ENCODE results near the gene CEP170. TPM values are rescaled to one million over a fixed set of nuclear protein-coding genes. Genes with fewer than 3 reads are reported as not detected.

CEP170 gene
- 184 and 188 TPM in 2 replicates for total RNA-seq (2013; cell fraction: nucleolus; rRNA removed)
- 42.9 and 58.5 TPM in 2 replicates for total RNA-seq (2014; rRNA removed)
- total RNA-seq (2014; rRNA removed; fragmentation: Illumina TruSeq; extraction: Trizol), result 65.6 and 67.3 TPM in 2 replicates
- 49.4 and 56.5 TPM in 2 replicates for total RNA-seq (2021)
- 21.5 TPM for polyA plus RNA-seq (2011; ENCODE audit: low read depth)
- polyA plus RNA-seq (2011; rRNA removed), result 58.9 and 78.3 TPM in 2 replicates
- polyA plus RNA-seq (2011; cell fraction: cytosol; rRNA removed), result 26.2 and 27.3 TPM in 2 replicates
- polyA plus RNA-seq (2011; cell fraction: nucleus; rRNA removed), result 51.2 and 55.9 TPM in 2 replicates
- polyA plus RNA-seq (2012), result 25.3 and 26.9 TPM in 2 replicates
- 51.3 and 59.7 TPM in 2 replicates for polyA plus RNA-seq (2014; fragmentation: Illumina TruSeq; extraction: Trizol)
- 10 to 100 TPM; 15.0 to 16.8 TPM for polyA plus RNA-seq (2014; fragmentation: Nextera tagmentation; extraction: Ambion mirVana)
- 24.6 and 37.5 TPM in 2 replicates for polyA plus RNA-seq (2014; rRNA removed)
- polyA plus RNA-seq (2016; fragmentation: Nextera tagmentation; extraction: Ambion mirVana), result 10 to 100 TPM; 27.0 to 34.4 TPM
- polyA minus RNA-seq (2011; rRNA and poly(A)+ RNA removed), result 68.3 and 80.1 TPM in 2 replicates
- 24.4 and 26.5 TPM in 2 replicates for polyA minus RNA-seq (2011; cell fraction: cytosol; rRNA and poly(A)+ RNA removed)
- 92.7 and 137 TPM in 2 replicates for polyA minus RNA-seq (2011; cell fraction: nucleus; rRNA and poly(A)+ RNA removed)
- Bru-seq, nascent RNA, result percentile 85 among the genes with signal in this experiment
- BruChase-seq, experiment 1, labeled RNA remaining after a 6-hour chase, result percentile 77 among the genes with signal in this experiment
- percentile 86 among the genes with signal in this experiment for BruChase-seq, experiment 2, labeled RNA remaining after a 2-hour chase
- long read RNA-seq, experiment 1, partial matches to known transcripts, result 2 of 4 reads
- long read RNA-seq, experiment 1, other reads (novel, unspliced or antisense), result 2 of 4 reads
- long read RNA-seq, experiment 2, partial matches to known transcripts, result 100 of 144 reads
- long read RNA-seq, experiment 2, other reads (novel, unspliced or antisense), result 39 of 144 reads

GRCh38 chr1:243254927-243255790, at the start of gene CEP170:
CEP170 (minus strand) TSS chr1:243255281; CDS start chr1:243225280, 30,001 bp downstream.
- Histone ChIP-seq H3K27ac (ENCODE audit: control insufficient read depth, insufficient read depth) (peak within 1 kb of the TSS; percentile 95), H3K4me2 (ENCODE audit: control insufficient read depth, insufficient read depth) (peak within 1 kb of the TSS; percentile 93), H3K4me1 (ENCODE audit: control insufficient read depth, insufficient read depth, low read length) (peaks cover 5% of the 10 kb centered on the region; the same call in 1 of the 2 replicates), H3K9ac (ENCODE audit: control insufficient read depth, insufficient read depth, low read length) (peak within 1 kb of the TSS; percentile 89), H3K9me3 (replicated peaks; ENCODE audit: control insufficient read depth, insufficient read depth, low read length) (no peaks in the 10 kb centered on the region), H4K20me1 (ENCODE audit: control insufficient read depth, insufficient read depth) (no peaks in the 10 kb centered on the region), H3K79me2 (ENCODE audit: control insufficient read depth, insufficient read depth, low read length) (peaks cover 69% of the 10 kb centered on the region), H3K27me3 (replicated peaks in 1 of 2; ENCODE audit: control insufficient read depth in 2 of 2, insufficient read depth in 2 of 2, low read length in 1 of 2) (no peaks in the 10 kb centered on the region), H3K36me3 (ENCODE audit: control insufficient read depth in 2 of 2, insufficient read depth in 2 of 2, low read length in 1 of 2) (no peaks in the 10 kb centered on the region), H2AFZ (ENCODE audit: control insufficient read depth, low read depth, low read length) (peak within 1 kb of the TSS; percentile 99), H3K4me3 (peak within 1 kb of the TSS; percentile 92)
- intact Hi-C loops (cut with micrococcal nuclease; ENCODE audit: unreplicated experiment), result loop anchor here (2.0 to 5.0 kb wide), 2 partner anchors 60 to 1197 kb away; partner anchors contain the start of gene ADSS2
- ChIA-PET SMC1A (ENCODE audit: uncharacterized antibody, unreplicated experiment) (interaction anchor here (0.6 to 6.0 kb wide), 9 partner anchors 8 to 161 kb away, joined by 3 to 43 read pairs (median 5); no protein-coding TSS in a partner anchor), RAD21 (ENCODE audit: unreplicated experiment) (interaction anchor here (0.8 to 3.0 kb wide), 10 partner anchors 8 to 793 kb away, joined by 3 to 39 read pairs (median 4); no protein-coding TSS in a partner anchor), CTCF (interaction anchor here (0.6 to 2.0 kb wide), 7 partner anchors 9 to 59 kb away, joined by 3 to 7 read pairs (median 4); no protein-coding TSS in a partner anchor), POLR2A (interaction anchor here (0.8 to 3.9 kb wide), 9 partner anchors 8 to 153 kb away, joined by 3 to 30 read pairs (median 4); no protein-coding TSS in a partner anchor)
- FAIRE-seq (peak; percentile 91), ATAC-seq (peak; percentile 80), DNase-seq (ENCODE audit: low read depth, low spot score) (peak; percentile 94)
- in situ Hi-C loops (cut with MboI), result no loop called here
- WGBS (ENCODE audit: insufficient coverage, insufficient replicate concordance, low lambda C conversion rate, missing lambda C conversion rate), result under 1% methylated on average over 59 of the region's 74 CpGs
- BruUV-seq (replicated peaks), result no TSS peak
- peak; percentile 98 for TF ChIP-seq SIX5 (IDR thresholded peaks at IDR 0.05; ENCODE audit: low read depth, low read length, severe bottlenecking)
- TF ChIP-seq STAT3 (IDR thresholded peaks at IDR 0.05; ENCODE audit: low read depth, low read length), result no peak
- TF ChIP-seq SRF (IDR thresholded peaks at IDR 0.05; ENCODE audit: low read depth in 2 of 2, low read length in 2 of 2), result 0 out of 4 replicates have a peak, but pooled peaks of 1 of the 2 experiments have one; percentile 50
- no peak for TF ChIP-seq ZNF274 (IDR thresholded peaks at IDR 0.05; ENCODE audit: insufficient read depth, insufficient read length)
- no peak for TF ChIP-seq YBX1 (IDR thresholded peaks at IDR 0.05)
- TF ChIP-seq PML (IDR thresholded peaks at IDR 0.05; ENCODE audit: low read length), result no peak
- TF ChIP-seq USF2 (IDR thresholded peaks at IDR 0.05; ENCODE audit: borderline replicate concordance, low read depth, low read length), result no peak
- no peak for TF ChIP-seq NFYA (IDR thresholded peaks at IDR 0.05; ENCODE audit: borderline replicate concordance, low read depth, low read length)
- TF ChIP-seq ZBED1 (IDR thresholded peaks at IDR 0.05; ENCODE audit: borderline replicate concordance), result no peak
- TF ChIP-seq BCL11A (IDR thresholded peaks at IDR 0.05; ENCODE audit: low read depth, low read length), result no peak
- no peak for TF ChIP-seq SPI1 (IDR thresholded peaks at IDR 0.05; ENCODE audit: borderline replicate concordance, insufficient read depth, low read depth, low read length)
- TF ChIP-seq TCF3 (IDR thresholded peaks at IDR 0.05; ENCODE audit: borderline replicate concordance, insufficient read depth, low read depth, low read length), result 0 out of 2 replicates have a peak, but pooled peaks have one; percentile 28
- peak; percentile 73; the same call in 1 of the 2 replicates for TF ChIP-seq ZNF207 (IDR thresholded peaks at IDR 0.05; ENCODE audit: borderline replicate concordance)
- TF ChIP-seq ATF2 (IDR thresholded peaks at IDR 0.05; ENCODE audit: low read length), result no peak
- no peak for TF ChIP-seq MTA2 (IDR thresholded peaks at IDR 0.05; ENCODE audit: low read depth)
- TF ChIP-seq CHD4 (IDR thresholded peaks at IDR 0.05), result no peak
- TF ChIP-seq TCF12 (IDR thresholded peaks at IDR 0.05; ENCODE audit: low read depth, low read length), result no peak
